Ovary (tissue), 9 donors: Measurements from ENCODE around the gene PPM1H. TPM values are rescaled to one million over a fixed set of nuclear protein-coding genes. Genes with fewer than 3 reads are reported as not detected.

Experiments used
- DNase-seq, 5 donors: peaks; one replicate each; pipeline ENCODE4 v3.0.0-alpha.2; 2019 to 2020
- H3K27ac ChIP-seq, 2 donors: fragments of 200-600 bp; one replicate each; pipeline versions ENCODE4 v1.5.1 to v1.8.0; 2019 to 2022
- H3K27me3 ChIP-seq: fragments of 200-600 bp; one replicate; pipeline ENCODE4 v1.8.0; 2022
- H3K36me3 ChIP-seq: fragments of 200-600 bp; sonication (generic); one replicate; pipeline ENCODE4 v1.5.1; 2019
- H3K4me1 ChIP-seq: one replicate; pipeline ENCODE4 v1.8.1; 2013; ENCODE audit warnings: mild to moderate bottlenecking, moderate library complexity; ENCODE audit not compliant: insufficient read depth
- H3K4me3 ChIP-seq: fragments of 200-600 bp; sonication (generic); one replicate; pipeline ENCODE4 v1.5.1; 2017
- H3K9me3 ChIP-seq, 2 donors: fragments of 200-600 bp in 1 of 2; sonication (generic) in 1 of 2; one replicate each; pipeline versions ENCODE4 v1.5.1 to v1.8.1; 2013 to 2019; ENCODE audit warnings: mild to moderate bottlenecking in 1 of 2, moderate library complexity in 1 of 2
- CTCF ChIP-seq, 3 donors: fragments of 450-650 bp in 2 of 3; fragments of 200-600 bp in 1 of 3; IDR thresholded peaks; one replicate each; pipeline versions ENCODE4 v1.5.1 to v1.8.0; 2016 to 2022; ENCODE audit warnings: antibody characterized with exemption in 3 of 3, mild to moderate bottlenecking in 1 of 3
- EP300 ChIP-seq: sonication (generic); formaldehyde crosslinking; IDR thresholded peaks from one replicate; pipeline ENCODE4 v1.6.1; 2017; ENCODE audit warnings: antibody characterized with exemption
- POLR2A ChIP-seq: fragments of 450-650 bp; IDR thresholded peaks from one replicate; pipeline ENCODE4 v1.6.1; 2017; ENCODE audit warnings: antibody characterized with exemption, mild to moderate bottlenecking, moderate library complexity
- WGBS, 3 donors: extraction: QIAGEN DNeasy Blood & Tissue Kit in 1 of 3; methylation state at CpG; one replicate each; pipeline versions ENCODE4 v1.1.5 to v1.1.7; 2013 to 2017; 5-methylcytosine and 5-hydroxymethylcytosine counted together
- intact Hi-C, 4 donors: fragments of 100-400 bp; cut with DNase I; formaldehyde crosslinking; loops; one replicate each; pipeline versions ENCODE4 v1.11.0 to v1.15.1; 2022 to 2023
- polyA plus RNA-seq, 2 donors: library from polyadenylated mRNA; stranded (reverse); fragments of 200-250 nt in 1 of 2; fragments of 350-450 nt in 1 of 2; fragmentation: Illumina TruSeq in 1 of 2; extraction: RNeasy Lipid Tissue Mini Kit (QIAGEN cat#74804) in 1 of 2; gene quantifications; one replicate each; pipeline ENCODE4 v1.2.3, GENCODE V29; 2013 to 2014
- total RNA-seq, 7 donors: library from RNA; depleted of rRNA in 2 of 7; stranded (reverse); fragments of >200 nt in 2 of 7; fragmentation: NEBNext Ultra II Directional in 3 of 7; extraction: Animal tissue kit (Norgen Biotek cat#: 25700) in 3 of 7; gene quantifications; one replicate each; pipeline versions ENCODE4 v1.1.0 to v1.2.4, GENCODE V29; 2016 to 2023
- donor health status: DM: no; HTN: no; CAD: no; lungs with moderate emphysema.
- donor health status: DM: no; HTN: no; CAD: no.
- donor health status: Bipolar disorder and iron deficiency.
- donor health status: DM: yes; HTN: yes; CAD: no.
- donor health status: DM: no; HTN: no; CAD: no.
- donor health status: DM: yes; HTN: yes; CAD: no.

The PPM1H gene
- total and polyA plus RNA-seq, 9 donors, result 1.6 to 45.4 (median 12.0) TPM

- DNase-seq, result peak in 1 of 5 donors; percentile 40
- Histone ChIP-seq H3K9me3 (no peaks in the 10 kb centered on the region), H3K27ac (no peak overlapping the region), H3K4me3 (no peak overlapping the region), H3K4me1 (peaks cover 5% of the 10 kb centered on the region), H3K27me3 (no peaks in the 10 kb centered on the region), H3K36me3 (no peaks in the 10 kb centered on the region)
- TF ChIP-seq CTCF (IDR thresholded peaks at IDR 0.05) (no peak), POLR2A (no peak), EP300 (no peak)
- intact Hi-C loops, result no loop called here
- 14 to 27% (median 16%) methylated on average over 13 of the region's 13 CpGs for WGBS, 3 donors
These were observed 57.9 kb downstream of the PPM1H start for GRCh38 chr12:62876938-62877548.

- H3K9me3 ChIP-seq, result no peaks in the 10 kb centered on the region
- TF ChIP-seq EP300 (no peak), CTCF (IDR thresholded peaks at IDR 0.05) (no peak), POLR2A (no peak)
- no peak overlapping the region for H3K4me3 ChIP-seq
- H3K27me3 ChIP-seq, result no peaks in the 10 kb centered on the region
- peaks cover 5% of the 10 kb centered on the region for H3K4me1 ChIP-seq
- DNase-seq, result no peak
- intact Hi-C loops, result no loop called here
- 75 to 82% (median 78%) methylated on average over 4 of the region's 4 CpGs for WGBS, 3 donors
- H3K36me3 ChIP-seq, result no peaks in the 10 kb centered on the region
- no peak overlapping the region for H3K27ac ChIP-seq
These were observed 61.0 kb downstream of the PPM1H start for GRCh38 chr12:62873826-62874448.

GRCh38 chr12:62873116-62873825, 61.7 kb downstream of the PPM1H start:
- Histone ChIP-seq H3K27me3 (no peaks in the 10 kb centered on the region), H3K9me3 (no peaks in the 10 kb centered on the region), H3K4me3 (no peak overlapping the region), H3K27ac (no peak overlapping the region), H3K36me3 (no peaks in the 10 kb centered on the region), H3K4me1 (peaks cover 6% of the 10 kb centered on the region)
- 91 to 93% (median 93%) methylated on average over 6 of the region's 6 CpGs for WGBS, 3 donors
- no peak for TF ChIP-seq CTCF (IDR thresholded peaks at IDR 0.05)
- no peak for DNase-seq
- intact Hi-C loops, result no loop called here

GRCh38 chr12:62868820-62869219, 66.1 kb downstream of the PPM1H start:
- Histone ChIP-seq H3K4me1 (peaks cover 7% of the 10 kb centered on the region), H3K9me3 (no peaks in the 10 kb centered on the region), H3K4me3 (no peak overlapping the region), H3K27me3 (no peaks in the 10 kb centered on the region), H3K27ac (no peak overlapping the region), H3K36me3 (no peaks in the 10 kb centered on the region)
- no peak for DNase-seq
- no peak for TF ChIP-seq POLR2A
- no peak for TF ChIP-seq CTCF (IDR thresholded peaks at IDR 0.05)
- no peak for TF ChIP-seq EP300
- WGBS, 3 donors, result 94 to 100% (median 98%) methylated on average over 1 of the region's 1 CpG
- intact Hi-C loops, result loop anchor here in 1 of 4 donors (10.0 kb wide), 1 partner anchor 66 kb away; the partner anchor contains the start of gene PPM1H
